Lower leg skin (tissue), 3 donors: ENCODE measurements around the gene CES2.

Source experiments
- CTCF ChIP-seq, 3 donors: fragments of 450-650 bp; IDR thresholded peaks; one replicate each; pipeline ENCODE4 v1.5.1; 2016; ENCODE audit warnings: antibody characterized with exemption in 3 of 3, mild to moderate bottlenecking in 3 of 3, moderate library complexity in 2 of 3
- POLR2A ChIP-seq, 2 donors: fragments of 450-650 bp; IDR thresholded peaks; one replicate each; pipeline ENCODE4 v1.6.1; 2016 to 2017; ENCODE audit warnings: antibody characterized with exemption in 2 of 2, mild to moderate bottlenecking in 1 of 2, moderate library complexity in 1 of 2

- TF ChIP-seq CTCF (IDR thresholded peaks at IDR 0.05) = no peak
- no peak for TF ChIP-seq POLR2A (IDR thresholded peaks at IDR 0.05)
Measured at GRCh38 chr16:66940236-66940635, 4.9 kb downstream of the CES2 start.
